ENCODE data around the gene EXOC6B.

DNA sequence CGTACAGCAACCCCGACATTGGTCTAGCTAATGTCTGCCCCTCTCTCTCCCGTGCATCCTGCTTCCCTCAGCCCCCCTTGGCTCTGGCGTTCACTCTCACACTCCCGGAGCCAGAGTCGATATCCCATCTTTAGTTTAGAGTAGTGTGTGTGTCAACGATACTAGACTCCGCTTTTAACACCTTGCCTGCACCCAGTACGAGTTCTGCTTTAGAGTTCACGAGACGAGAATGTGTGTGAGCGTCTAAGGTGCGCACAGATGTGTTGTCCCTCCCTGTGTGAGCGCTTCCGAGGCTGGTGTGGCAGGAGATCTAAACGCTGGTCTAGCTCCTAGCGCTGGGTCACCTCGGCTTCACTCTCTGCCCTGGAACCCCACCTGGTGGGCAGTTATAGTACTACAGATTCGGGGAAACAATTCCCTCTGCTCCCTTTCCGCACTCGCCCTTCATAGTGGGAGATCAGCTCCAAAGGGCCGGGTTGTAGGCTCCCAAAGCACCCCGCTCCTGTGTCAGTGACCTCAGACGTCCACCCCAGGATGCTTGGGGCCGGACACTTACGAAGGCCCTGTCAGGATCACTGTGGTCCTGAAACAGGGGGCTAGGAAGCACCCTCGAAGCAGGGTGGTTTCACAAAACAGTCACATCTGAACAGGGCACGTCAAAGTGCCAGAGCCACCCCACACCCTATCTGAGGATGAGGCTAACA, 675.5 kb downstream of the EXOC6B start:
- TF ChIP-seq, protein P1, sequence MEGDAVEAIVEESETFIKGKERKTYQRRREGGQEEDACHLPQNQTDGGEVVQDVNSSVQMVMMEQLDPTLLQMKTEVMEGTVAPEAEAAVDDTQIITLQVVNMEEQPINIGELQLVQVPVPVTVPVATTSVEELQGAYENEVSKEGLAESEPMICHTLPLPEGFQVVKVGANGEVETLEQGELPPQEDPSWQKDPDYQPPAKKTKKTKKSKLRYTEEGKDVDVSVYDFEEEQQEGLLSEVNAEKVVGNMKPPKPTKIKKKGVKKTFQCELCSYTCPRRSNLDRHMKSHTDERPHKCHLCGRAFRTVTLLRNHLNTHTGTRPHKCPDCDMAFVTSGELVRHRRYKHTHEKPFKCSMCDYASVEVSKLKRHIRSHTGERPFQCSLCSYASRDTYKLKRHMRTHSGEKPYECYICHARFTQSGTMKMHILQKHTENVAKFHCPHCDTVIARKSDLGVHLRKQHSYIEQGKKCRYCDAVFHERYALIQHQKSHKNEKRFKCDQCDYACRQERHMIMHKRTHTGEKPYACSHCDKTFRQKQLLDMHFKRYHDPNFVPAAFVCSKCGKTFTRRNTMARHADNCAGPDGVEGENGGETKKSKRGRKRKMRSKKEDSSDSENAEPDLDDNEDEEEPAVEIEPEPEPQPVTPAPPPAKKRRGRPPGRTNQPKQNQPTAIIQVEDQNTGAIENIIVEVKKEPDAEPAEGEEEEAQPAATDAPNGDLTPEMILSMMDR (conservative IDR thresholded peaks at IDR 0.05), result peak; percentile 94
- no peak for TF ChIP-seq EZH2 (IDR thresholded peaks at IDR 0.05; ENCODE audit: low read depth)
